Measurements from ENCODE around the gene AHNAK. TPM values are rescaled to one million over a fixed set of nuclear protein-coding genes. Genes with fewer than 3 reads are reported as not detected.
A peak's percentile ranks its signal among the peaks of the same experiment; 100 is the strongest.
"Not testable (repeated sequence)": the region's sequence is repeated elsewhere in the genome, so short reads cannot be mapped to it uniquely, and the experiment has no call there.

Gene AHNAK
- total and polyA plus RNA-seq, 5 donors: 78.1 to 371 (median 311) TPM

DNA sequence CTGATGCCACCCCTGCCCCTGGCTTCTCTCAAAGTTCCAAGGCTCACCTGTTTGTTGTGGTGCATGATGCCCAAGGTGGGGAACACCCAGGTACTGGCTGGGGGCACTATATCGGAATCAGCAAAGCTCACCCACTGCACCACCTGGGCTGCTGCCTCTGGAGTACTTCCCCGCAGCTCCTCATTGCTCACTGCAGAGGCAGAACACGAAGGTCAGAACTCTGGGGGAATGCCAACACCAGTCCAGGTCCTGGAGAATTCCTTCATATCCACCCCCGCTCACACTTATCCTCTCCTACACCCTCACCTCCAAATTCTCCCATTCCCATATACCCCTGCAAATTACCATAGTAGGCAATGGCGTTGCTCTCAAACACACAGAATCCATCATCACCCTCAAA lies 24.9 kb upstream of the AHNAK start:
- H3K4me1 ChIP-seq (ENCODE audit: control insufficient read depth, insufficient read depth, low read length); H3K4me3 ChIP-seq (ENCODE audit: low read length); DNase-seq; H3K9me3 ChIP-seq (ENCODE audit: control insufficient read depth, low read length); ATAC-seq; intact Hi-C loops (cut with DNase I); H3K27me3 ChIP-seq (ENCODE audit: control insufficient read depth, insufficient read depth); H3K27ac ChIP-seq (ENCODE audit: low read length): not testable (repeated sequence)
- 86% methylated on average over 5 of the region's 5 CpGs for whole genome bisulfite sequencing

DNA sequence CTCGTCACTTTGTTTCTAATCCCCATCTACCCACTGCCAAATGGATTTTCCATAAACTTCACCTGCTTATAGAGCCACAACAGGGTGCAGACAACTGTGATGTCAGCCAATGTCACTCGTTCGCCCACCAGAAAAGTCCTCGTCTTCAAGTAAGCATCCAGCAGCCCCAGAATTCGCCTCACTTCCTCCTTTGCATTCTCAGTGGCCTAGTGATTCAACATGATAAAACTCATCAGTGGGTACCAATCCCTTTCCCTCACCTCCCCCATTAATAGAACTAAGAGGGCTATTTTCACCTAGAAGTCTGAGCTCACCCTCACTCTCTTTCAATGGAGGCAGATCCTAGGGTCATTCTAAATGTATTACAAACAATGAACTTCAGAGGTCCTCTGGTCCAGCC lies 24.3 kb upstream of the AHNAK start:
- H3K9me3 ChIP-seq (ENCODE audit: control insufficient read depth, low read length); H3K27ac ChIP-seq (ENCODE audit: low read length); ATAC-seq; H3K27me3 ChIP-seq (ENCODE audit: control insufficient read depth, insufficient read depth); intact Hi-C loops (cut with DNase I); DNase-seq; H3K4me3 ChIP-seq (ENCODE audit: low read length); H3K4me1 ChIP-seq (ENCODE audit: control insufficient read depth, insufficient read depth, low read length): not testable (repeated sequence)
- WGBS: 94% methylated on average over 5 of the region's 5 CpGs

DNA sequence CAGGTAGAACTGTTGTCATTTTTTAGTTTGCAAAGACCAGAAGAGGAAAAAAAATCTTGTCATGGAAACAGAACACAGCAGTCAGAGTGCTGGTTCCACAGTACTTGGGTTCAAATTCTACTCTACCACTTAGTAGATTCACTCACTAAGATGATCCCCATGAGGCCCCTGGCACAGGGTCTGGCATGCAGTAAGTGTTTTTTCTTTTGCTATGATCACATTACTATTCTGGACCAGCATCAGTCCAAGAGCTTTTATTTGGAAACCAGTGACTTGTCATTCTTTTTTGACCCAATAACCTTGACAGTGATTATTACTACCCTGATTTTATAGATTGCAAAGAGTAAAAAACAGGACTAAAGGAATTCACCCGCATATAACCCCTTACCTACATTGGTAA lies 23.0 kb upstream of the AHNAK start:
- 78% methylated on average over 1 of the region's 1 CpG for WGBS
- no peaks in the 10 kb centered on the region for H3K9me3 ChIP-seq (ENCODE audit: control insufficient read depth, low read length)
- H3K27me3 ChIP-seq (ENCODE audit: control insufficient read depth, insufficient read depth): no peaks in the 10 kb centered on the region
- ATAC-seq: no peak
- intact Hi-C loops (cut with DNase I): loop anchor here in 1 of 4 donors (10.0 kb wide), 1 partner anchor 75 kb away; no protein-coding TSS in a partner anchor
- H3K4me1 ChIP-seq (ENCODE audit: control insufficient read depth, insufficient read depth, low read length): no peaks in the 10 kb centered on the region
- no peak overlapping the region for H3K4me3 ChIP-seq (ENCODE audit: low read length)
- H3K27ac ChIP-seq (ENCODE audit: low read length): no peak overlapping the region
- DNase-seq: no peak

GRCh38 chr11:62567018-62567633 lies 20.5 kb upstream of the AHNAK start:
- intact Hi-C loops (cut with DNase I): loop anchor here in 1 of 4 donors (10.0 kb wide), 1 partner anchor 72 kb away; no protein-coding TSS in a partner anchor
- DNase-seq (no peak), ATAC-seq (no peak)
- H3K27ac ChIP-seq (ENCODE audit: low read length): no peak overlapping the region
- H3K4me3 ChIP-seq (ENCODE audit: low read length): no peak overlapping the region
- H3K4me1 ChIP-seq (ENCODE audit: control insufficient read depth, insufficient read depth, low read length): no peaks in the 10 kb centered on the region
- no peaks in the 10 kb centered on the region for H3K27me3 ChIP-seq (ENCODE audit: control insufficient read depth, insufficient read depth)
- no peaks in the 10 kb centered on the region for H3K9me3 ChIP-seq (ENCODE audit: control insufficient read depth, low read length)
- 82% methylated on average over 8 of the region's 8 CpGs for WGBS

GRCh38 chr11:62566247-62566646 lies 19.6 kb upstream of the AHNAK start:
- Histone ChIP-seq H3K9me3 (ENCODE audit: control insufficient read depth, low read length) (no peaks in the 10 kb centered on the region), H3K4me3 (ENCODE audit: low read length) (no peak overlapping the region), H3K4me1 (ENCODE audit: control insufficient read depth, insufficient read depth, low read length) (no peaks in the 10 kb centered on the region), H3K27ac (ENCODE audit: low read length) (no peak overlapping the region), H3K27me3 (ENCODE audit: control insufficient read depth, insufficient read depth) (no peaks in the 10 kb centered on the region)
- no peak for ATAC-seq
- no peak for DNase-seq
- 89% methylated on average over 8 of the region's 8 CpGs for WGBS
- intact Hi-C loops (cut with DNase I): loop anchor here in 1 of 4 donors (10.0 kb wide), 1 partner anchor 71 kb away; no protein-coding TSS in a partner anchor

GRCh38 chr11:62565100-62565802 lies 18.6 kb upstream of the AHNAK start:
- intact Hi-C loops (cut with DNase I): loop anchor here in 1 of 4 donors (10.0 kb wide), 1 partner anchor 70 kb away; no protein-coding TSS in a partner anchor
- Histone ChIP-seq H3K4me1 (ENCODE audit: control insufficient read depth, insufficient read depth, low read length) (no peaks in the 10 kb centered on the region), H3K27ac (ENCODE audit: low read length) (no peak overlapping the region), H3K9me3 (ENCODE audit: control insufficient read depth, low read length) (no peaks in the 10 kb centered on the region), H3K27me3 (ENCODE audit: control insufficient read depth, insufficient read depth) (no peaks in the 10 kb centered on the region), H3K4me3 (ENCODE audit: low read length) (no peak overlapping the region)
- ATAC-seq (no peak), DNase-seq (no peak)
- 68% methylated on average over 5 of the region's 5 CpGs for WGBS

GRCh38 chr11:62561677-62562230 lies 15.1 kb upstream of the AHNAK start:
- WGBS: 74% methylated on average over 3 of the region's 3 CpGs
- intact Hi-C loops (cut with DNase I): loop anchor here in 2 of 4 donors (2.0 to 10.0 kb wide), 2 partner anchors 67 to 137 kb away; no protein-coding TSS in a partner anchor
- not testable (repeated sequence) for H3K4me1 ChIP-seq (ENCODE audit: control insufficient read depth, insufficient read depth, low read length); ATAC-seq; DNase-seq; H3K27ac ChIP-seq (ENCODE audit: low read length); H3K4me3 ChIP-seq (ENCODE audit: low read length); H3K9me3 ChIP-seq (ENCODE audit: control insufficient read depth, low read length); H3K27me3 ChIP-seq (ENCODE audit: control insufficient read depth, insufficient read depth)

- H3K4me1 ChIP-seq (ENCODE audit: control insufficient read depth, insufficient read depth, low read length): peaks cover 18% of the 10 kb centered on the region
- H3K27ac ChIP-seq (ENCODE audit: low read length): peak overlapping the region; percentile 85
- no peaks in the 10 kb centered on the region for H3K9me3 ChIP-seq (ENCODE audit: control insufficient read depth, low read length)
- ATAC-seq: peak; percentile 82 to 84
- no peaks in the 10 kb centered on the region for H3K27me3 ChIP-seq (ENCODE audit: control insufficient read depth, insufficient read depth)
- intact Hi-C loops (cut with DNase I): loop anchor here in 2 of 4 donors (2.0 to 10.0 kb wide), 2 partner anchors 66 to 136 kb away; no protein-coding TSS in a partner anchor
- no peak overlapping the region for H3K4me3 ChIP-seq (ENCODE audit: low read length)
- WGBS: 40% methylated on average over 2 of the region's 2 CpGs
- peak; percentile 88 to 92 (median 90) for DNase-seq
These were observed 14.0 kb upstream of the AHNAK start for GRCh38 chr11:62560566-62561103.

DNA sequence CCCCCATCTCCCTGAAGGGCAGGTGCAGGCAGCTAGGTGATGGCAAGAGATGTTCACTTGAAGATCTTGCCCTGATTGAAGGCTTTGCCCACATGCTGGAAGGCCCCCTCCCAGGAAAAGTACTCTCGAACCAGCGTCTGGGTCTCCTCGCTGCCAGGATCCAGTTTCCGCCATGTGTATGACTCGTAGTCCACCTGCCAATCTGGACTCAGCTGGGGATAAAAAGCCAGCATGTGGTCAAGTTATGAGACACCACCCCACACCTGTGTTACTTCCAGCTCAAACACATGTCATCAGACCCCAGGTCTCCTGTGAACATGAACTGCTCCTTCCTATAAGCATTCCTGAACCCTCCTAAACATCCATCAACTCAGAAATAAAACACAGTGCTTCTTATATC lies 13.0 kb upstream of the AHNAK start:
- H3K9me3 ChIP-seq (ENCODE audit: control insufficient read depth, low read length); ATAC-seq; DNase-seq; H3K4me3 ChIP-seq (ENCODE audit: low read length); H3K27me3 ChIP-seq (ENCODE audit: control insufficient read depth, insufficient read depth): not testable (repeated sequence)
- WGBS: 81% methylated on average over 5 of the region's 5 CpGs
- intact Hi-C loops (cut with DNase I): loop anchor here in 3 of 4 donors (2.0 to 10.0 kb wide), 3 partner anchors 65 to 135 kb away; no protein-coding TSS in a partner anchor
- Histone ChIP-seq H3K27ac (ENCODE audit: low read length) (peak overlapping the region; percentile 79), H3K4me1 (ENCODE audit: control insufficient read depth, insufficient read depth, low read length) (peaks cover 25% of the 10 kb centered on the region)

- no peak for DNase-seq
- WGBS: 83% methylated on average over 8 of the region's 8 CpGs
- intact Hi-C loops (cut with DNase I): loop anchor here in 1 of 4 donors (10.0 kb wide), 1 partner anchor 134 kb away; no protein-coding TSS in a partner anchor
- no peak overlapping the region for H3K4me3 ChIP-seq (ENCODE audit: low read length)
- no peaks in the 10 kb centered on the region for H3K9me3 ChIP-seq (ENCODE audit: control insufficient read depth, low read length)
- H3K4me1 ChIP-seq (ENCODE audit: control insufficient read depth, insufficient read depth, low read length): peaks cover 29% of the 10 kb centered on the region
- no peak for ATAC-seq
- H3K27me3 ChIP-seq (ENCODE audit: control insufficient read depth, insufficient read depth): no peaks in the 10 kb centered on the region
- H3K27ac ChIP-seq (ENCODE audit: low read length): peak overlapping the region; percentile 25
These were observed 12.6 kb upstream of the AHNAK start for GRCh38 chr11:62559204-62559603.

Measured in right cardiac atrium (tissue), 5 donors.